ENCODE measurements around the gene ZBTB17.

The ZBTB17 gene

DNA sequence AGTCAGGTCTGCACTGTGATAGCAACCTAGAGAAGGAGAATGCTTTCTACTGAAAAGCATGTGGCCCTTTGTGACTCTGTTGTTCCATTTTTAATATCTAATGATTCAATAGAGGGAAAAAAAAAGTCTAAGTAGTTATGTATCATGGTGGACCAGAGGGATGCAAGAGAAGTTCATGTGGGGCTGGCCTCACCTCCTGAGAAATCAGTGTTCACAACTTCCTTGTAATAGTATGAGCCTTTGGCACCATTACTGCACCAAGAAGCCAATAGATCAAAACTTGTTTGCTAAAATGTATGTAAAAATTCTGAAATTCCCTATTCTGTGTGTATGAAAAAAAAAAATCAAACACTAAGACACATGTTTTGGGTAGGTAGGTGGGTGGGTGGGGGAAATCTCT, 5.0 kb downstream of the ZBTB17 start:
- TF ChIP-seq, protein P1, sequence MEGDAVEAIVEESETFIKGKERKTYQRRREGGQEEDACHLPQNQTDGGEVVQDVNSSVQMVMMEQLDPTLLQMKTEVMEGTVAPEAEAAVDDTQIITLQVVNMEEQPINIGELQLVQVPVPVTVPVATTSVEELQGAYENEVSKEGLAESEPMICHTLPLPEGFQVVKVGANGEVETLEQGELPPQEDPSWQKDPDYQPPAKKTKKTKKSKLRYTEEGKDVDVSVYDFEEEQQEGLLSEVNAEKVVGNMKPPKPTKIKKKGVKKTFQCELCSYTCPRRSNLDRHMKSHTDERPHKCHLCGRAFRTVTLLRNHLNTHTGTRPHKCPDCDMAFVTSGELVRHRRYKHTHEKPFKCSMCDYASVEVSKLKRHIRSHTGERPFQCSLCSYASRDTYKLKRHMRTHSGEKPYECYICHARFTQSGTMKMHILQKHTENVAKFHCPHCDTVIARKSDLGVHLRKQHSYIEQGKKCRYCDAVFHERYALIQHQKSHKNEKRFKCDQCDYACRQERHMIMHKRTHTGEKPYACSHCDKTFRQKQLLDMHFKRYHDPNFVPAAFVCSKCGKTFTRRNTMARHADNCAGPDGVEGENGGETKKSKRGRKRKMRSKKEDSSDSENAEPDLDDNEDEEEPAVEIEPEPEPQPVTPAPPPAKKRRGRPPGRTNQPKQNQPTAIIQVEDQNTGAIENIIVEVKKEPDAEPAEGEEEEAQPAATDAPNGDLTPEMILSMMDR (IDR thresholded peaks at IDR 0.05; ENCODE audit: control insufficient read depth, extremely low read depth, insufficient read depth): no peak
- DNase-seq (ENCODE audit: low read depth): no peak
- no peak overlapping the region for H3K4me3 ChIP-seq (ENCODE audit: low read depth, low read length)

DNA sequence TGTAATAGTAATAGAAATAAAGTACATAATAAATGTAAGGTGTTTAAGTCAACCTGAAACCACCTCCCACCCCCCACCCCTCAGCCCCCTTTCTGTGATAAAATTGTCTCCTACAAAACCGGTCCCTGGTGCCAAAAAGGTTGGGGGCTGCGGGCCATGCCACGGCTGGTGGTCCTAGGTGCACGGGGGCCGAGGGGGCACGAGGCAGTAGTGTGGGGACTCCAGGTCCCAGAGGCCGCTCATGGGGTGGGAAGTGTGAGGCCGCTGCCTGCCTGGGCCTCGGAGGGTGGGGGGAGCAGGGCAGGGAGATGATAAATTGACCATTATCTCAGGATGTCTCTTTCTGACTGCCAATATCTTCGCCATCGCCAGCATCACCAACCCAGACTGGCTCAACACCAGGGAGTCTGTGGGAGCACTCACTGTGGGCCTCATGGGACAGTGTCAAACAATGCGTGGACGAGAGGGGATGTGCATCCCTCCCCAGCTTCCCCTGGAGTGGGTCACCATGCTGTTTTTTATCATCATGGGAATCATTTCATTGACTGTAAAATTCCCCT, 6.5 kb downstream of the ZBTB17 start:
- TF ChIP-seq, protein P1 (IDR thresholded peaks at IDR 0.05; ENCODE audit: control insufficient read depth, extremely low read depth, insufficient read depth): no peak
- no peak for DNase-seq (ENCODE audit: low read depth)
- H3K4me3 ChIP-seq (ENCODE audit: low read depth, low read length): no peak overlapping the region

DNA sequence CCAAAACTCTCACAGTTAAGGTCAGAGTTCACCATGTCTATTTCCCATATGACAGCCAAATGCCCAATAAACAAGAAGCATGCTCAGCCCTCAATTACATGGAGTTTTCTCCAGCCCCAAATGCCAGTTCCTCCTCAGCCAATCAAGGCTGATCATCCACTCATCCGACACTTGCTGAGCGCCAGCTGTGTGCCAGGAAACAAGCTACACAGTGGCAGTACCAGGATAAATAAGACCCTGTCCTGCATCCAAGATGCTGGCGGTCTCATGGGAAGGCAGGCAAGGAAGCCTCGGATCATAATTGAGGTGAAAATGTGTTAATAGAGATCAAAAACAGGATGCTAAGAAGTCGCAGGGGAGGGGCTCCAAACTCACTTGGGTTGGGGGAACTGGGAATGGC, 7.7 kb downstream of the ZBTB17 start:
- TF ChIP-seq, protein P1 (IDR thresholded peaks at IDR 0.05; ENCODE audit: control insufficient read depth, extremely low read depth, insufficient read depth): no peak
- no peak for DNase-seq (ENCODE audit: low read depth)
- H3K4me3 ChIP-seq (ENCODE audit: low read depth, low read length): no peak overlapping the region

DNA sequence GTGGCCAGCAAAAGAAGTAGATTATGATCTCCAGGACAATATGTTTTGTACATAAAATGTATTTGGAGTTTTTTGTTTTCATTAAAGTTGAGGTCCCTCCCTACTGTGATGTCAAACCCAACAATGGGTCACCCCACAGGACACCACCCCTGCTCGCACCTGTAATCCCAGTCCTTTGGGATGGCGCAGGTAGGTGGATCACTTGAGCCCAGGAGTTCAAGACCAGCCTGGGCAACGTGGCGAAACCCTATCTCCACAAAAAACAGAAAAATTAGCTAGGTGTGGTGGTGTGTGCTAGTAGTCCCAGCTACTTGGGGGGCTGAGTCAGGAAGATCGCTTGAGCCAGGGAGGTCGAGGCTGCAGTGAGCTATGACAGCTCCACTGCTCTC, 9.0 kb downstream of the ZBTB17 start:
- no peak overlapping the region for H3K4me3 ChIP-seq (ENCODE audit: low read depth, low read length)
- DNase-seq (ENCODE audit: low read depth): no peak
- TF ChIP-seq, protein P1 (IDR thresholded peaks at IDR 0.05; ENCODE audit: control insufficient read depth, extremely low read depth, insufficient read depth): no peak

DNA sequence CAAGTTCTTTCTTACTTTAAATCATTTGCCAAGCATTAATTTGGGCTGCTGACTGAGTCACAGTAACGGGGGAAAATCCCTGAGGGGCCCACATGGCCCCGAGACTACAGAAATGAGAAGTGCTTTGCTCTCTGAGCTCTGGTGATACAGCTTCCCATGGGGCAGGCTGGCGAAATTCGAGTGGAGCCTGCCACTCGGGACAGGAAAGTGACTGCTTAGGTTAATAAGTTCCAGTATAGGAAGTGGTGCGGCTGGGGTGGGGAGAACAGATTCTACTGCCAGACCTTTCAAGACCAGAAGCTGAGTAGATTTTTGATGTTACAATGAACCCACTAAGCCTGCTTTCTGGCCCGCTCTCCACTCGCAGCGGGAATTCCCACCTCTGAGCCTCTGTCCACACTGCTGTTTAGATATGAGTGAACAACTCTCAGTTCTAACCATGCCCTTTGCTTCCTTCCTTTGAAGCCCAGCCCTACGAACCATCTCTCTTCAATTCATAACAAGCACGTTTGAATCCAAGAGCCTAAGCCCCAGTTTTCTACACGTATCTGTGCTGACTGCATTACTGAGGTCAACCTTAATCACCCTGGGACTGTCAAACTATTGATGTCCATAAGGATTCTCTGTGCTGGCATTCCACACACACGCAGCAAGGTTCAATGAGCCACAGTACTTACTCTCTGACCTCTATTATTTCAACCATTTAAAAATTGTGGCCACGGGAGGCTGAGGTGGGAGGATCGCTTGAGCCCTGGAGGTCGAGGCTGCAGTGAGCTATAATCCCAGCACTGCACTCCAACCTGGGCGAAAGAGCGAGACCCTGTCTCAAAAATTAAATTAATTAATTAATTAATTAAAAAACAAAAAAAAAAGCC, 9.6 kb downstream of the ZBTB17 start:
- DNase-seq (ENCODE audit: low read depth): no peak

DNA sequence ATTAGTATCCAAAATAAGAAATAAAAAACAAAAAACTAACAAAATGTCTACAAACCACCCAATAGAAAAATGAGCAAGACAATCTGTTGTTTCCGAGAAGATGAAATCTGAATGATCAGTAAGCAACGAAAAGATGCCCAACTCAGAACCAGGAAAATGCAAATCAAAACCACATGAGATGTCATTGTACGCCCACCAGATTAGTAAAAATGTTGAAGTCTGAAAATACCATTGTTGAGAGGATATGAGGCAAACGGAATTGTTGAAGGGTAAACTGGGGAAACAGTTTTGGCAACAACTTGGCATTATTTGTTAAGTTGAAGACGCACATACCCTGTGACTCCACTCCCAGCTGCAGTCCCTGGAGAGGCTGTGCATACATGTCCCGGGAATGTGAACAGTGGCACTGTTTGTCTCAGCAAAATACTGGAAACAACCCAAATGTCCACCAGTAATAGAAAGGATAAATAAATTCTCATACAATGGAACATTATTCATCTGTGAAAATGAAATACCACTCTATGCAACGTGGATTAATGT, 10.6 kb downstream of the ZBTB17 start:
- DNase-seq (ENCODE audit: low read depth): no peak
- TF ChIP-seq, protein P1 (IDR thresholded peaks at IDR 0.05; ENCODE audit: control insufficient read depth, extremely low read depth, insufficient read depth): no peak
- no peak overlapping the region for H3K4me3 ChIP-seq (ENCODE audit: low read depth, low read length)

More for the DNA sequence above, 9.6 kb downstream of the ZBTB17 start:
- H3K4me3 ChIP-seq (ENCODE audit: low read depth, low read length): no peak overlapping the region
- TF ChIP-seq, protein P1 (IDR thresholded peaks at IDR 0.05; ENCODE audit: control insufficient read depth, extremely low read depth, insufficient read depth): no peak

Measured in LNCaP clone FGC (cell line).